Tibial nerve (tissue), 3 donors: ENCODE results near the gene NFS1.

ENCODE experiments used
- CTCF ChIP-seq, 5 experiments: fragments of 200-600 bp in 3 of 5; fragments of 450-650 bp in 2 of 5; sonication (generic) in 3 of 5; IDR thresholded peaks; one replicate each; pipeline ENCODE4 v1.5.1; 2016 to 2019; ENCODE audit warnings: antibody characterized with exemption in 5 of 5, mild to moderate bottlenecking in 3 of 5, moderate library complexity in 2 of 5
- POLR2A ChIP-seq, 2 donors: fragments of 450-650 bp; IDR thresholded peaks; one replicate each; pipeline ENCODE4 v1.6.1; 2017; ENCODE audit warnings: antibody characterized with exemption in 2 of 2, mild to moderate bottlenecking in 2 of 2, moderate library complexity in 2 of 2

- TF ChIP-seq POLR2A (IDR thresholded peaks at IDR 0.05) (no peak), CTCF (IDR thresholded peaks at IDR 0.05) (no peak)
Measured at GRCh38 chr20:35734777-35735649, 35.9 kb upstream of the NFS1 start.
